GM12878 (cell line): ENCODE measurements around the gene PPP2R1B. TPM values are rescaled to one million over a fixed set of nuclear protein-coding genes. Genes with fewer than 3 reads are reported as not detected.

ENCODE experiments used
- ATAC-seq: fragments of 200-7000 bp; cut with Tn5 transposase; 3 replicates; pipeline ENCODE4 v1.9.1; 2020; ENCODE audit warnings: mild to moderate bottlenecking, moderate library complexity
- BruUV-seq: library from RNA; stranded (reverse); fragments of 400-500 nt; replicated peaks from 2 replicates; lab custom pipeline; 2021; lab: Mats Ljungman, UMichigan
- CTCF ChIA-PET: fragments of 300-600 bp; sonication (Branson Sonifier 250); formaldehyde crosslinking; extraction: SDS; loops from one replicate; lab custom pipeline; 2021; ENCODE audit warnings: inconsistent platforms; lab: Yijun Ruan, JAX
- POLR2A ChIA-PET: fragments of 350-600 bp; formaldehyde crosslinking; extraction: SDS; loops from one replicate; lab custom pipeline; 2021; ENCODE audit warnings: inconsistent platforms; lab: Charles Lee
- RAD21 ChIA-PET: fragments of 300-600 bp; sonication (Branson Sonifier 250); formaldehyde crosslinking; loops from one replicate; lab custom pipeline; 2023; ENCODE audit warnings: antibody characterized with exemption; ENCODE audit not compliant: unreplicated experiment; lab: Charles Lee
- SMC1A ChIA-PET: fragments of 300-600 bp; sonication (Branson Sonifier 250); formaldehyde crosslinking; loops from one replicate; lab custom pipeline; 2023; ENCODE audit not compliant: unreplicated experiment, uncharacterized antibody; lab: Charles Lee
- DNase-seq: peaks from one replicate; pipeline ENCODE4 v3.0.0-alpha.2; 2011; ENCODE audit warnings: low read depth, low spot score
- FAIRE-seq: peaks from 3 replicates; lab custom pipeline; 2011; peaks lifted over from hg19 to GRCh38; lab: Jason Lieb, UNC
- H2AFZ ChIP-seq: 2 replicates; pipeline ENCODE4 v1.6.0; 2011; ENCODE audit warnings: low read depth, low read length, control low read depth; ENCODE audit not compliant: control insufficient read depth
- H3K27ac ChIP-seq: 2 replicates; pipeline ENCODE4 v1.5.1; 2011; ENCODE audit warnings: control low read depth; ENCODE audit not compliant: control insufficient read depth, insufficient read depth
- H3K27me3 ChIP-seq, 2 experiments: replicated peaks in 1 of 2; 2 replicates each; pipeline versions ENCODE4 v1.6.0 to v1.6.1; 2011; ENCODE audit warnings: low read length in 1 of 2; ENCODE audit not compliant: control insufficient read depth in 2 of 2, insufficient read depth in 2 of 2
- H3K36me3 ChIP-seq, 2 experiments: 2 replicates each; pipeline ENCODE4 v1.5.1; 2011; ENCODE audit warnings: low read length in 1 of 2; ENCODE audit not compliant: control insufficient read depth in 2 of 2, insufficient read depth in 2 of 2
- H3K4me1 ChIP-seq: 2 replicates; pipeline ENCODE4 v1.6.1; 2011; ENCODE audit warnings: mild to moderate bottlenecking, low read length, moderate library complexity, mixed read lengths; ENCODE audit not compliant: control insufficient read depth, insufficient read depth
- H3K4me2 ChIP-seq: 2 replicates; pipeline ENCODE4 v1.6.0; 2011; ENCODE audit warnings: control low read depth; ENCODE audit not compliant: control insufficient read depth, insufficient read depth
- H3K4me3 ChIP-seq: fragments of 200-600 bp; sonication (generic); 2 replicates; pipeline ENCODE4 v1.5.1; 2016
- H3K79me2 ChIP-seq: 2 replicates; pipeline ENCODE4 v1.6.0; 2011; ENCODE audit warnings: low read length; ENCODE audit not compliant: control insufficient read depth, insufficient read depth
- H3K9ac ChIP-seq: 2 replicates; pipeline ENCODE4 v1.8.0; 2011; ENCODE audit warnings: low read length, control low read depth, mixed read lengths; ENCODE audit not compliant: control insufficient read depth, insufficient read depth
- H3K9me3 ChIP-seq: replicated peaks from 3 replicates; pipeline ENCODE4 v1.5.1; 2011; ENCODE audit warnings: mild to moderate bottlenecking, low read length; ENCODE audit not compliant: control insufficient read depth, insufficient read depth
- H4K20me1 ChIP-seq: 2 replicates; pipeline ENCODE4 v1.6.0; 2011; ENCODE audit not compliant: control insufficient read depth, insufficient read depth
- ATF3 ChIP-seq: IDR thresholded peaks from 2 replicates; pipeline ENCODE4 v1.6.1; 2011; ENCODE audit warnings: low read depth, mild to moderate bottlenecking, low read length, moderate library complexity, borderline replicate concordance; ENCODE audit errors: extremely low read depth
- IKZF2 ChIP-seq, 2 experiments: fragments of 450-650 bp; IDR thresholded peaks; 2 replicates each; pipeline ENCODE4 v1.6.1; 2017; ENCODE audit warnings: mild to moderate bottlenecking in 2 of 2, moderate library complexity in 2 of 2
- LARP7 ChIP-seq: fragments of 450-650 bp; IDR thresholded peaks from 2 replicates; pipeline ENCODE4 v1.6.1; 2017; ENCODE audit warnings: mild to moderate bottlenecking
- MYB ChIP-seq: fragments of 150-350 bp; IDR thresholded peaks from 2 replicates; pipeline ENCODE4 v1.6.1; 2014; ENCODE audit warnings: mild to moderate bottlenecking, low read depth, low read length, borderline replicate concordance
- POLR2AphosphoS2 ChIP-seq: IDR thresholded peaks from 2 replicates; pipeline ENCODE4 v1.6.1; 2011; ENCODE audit warnings: low read depth, mild to moderate bottlenecking, low read length, improper control_type of control experiment, moderate library complexity
- REST ChIP-seq: IDR thresholded peaks from 2 replicates; pipeline ENCODE4 v1.6.1; 2012; ENCODE audit warnings: mild to moderate bottlenecking, low read depth, low read length
- TBL1XR1 ChIP-seq: IDR thresholded peaks from 2 replicates; pipeline ENCODE4 v1.6.1; 2012; ENCODE audit warnings: low read depth, low read length, improper control_type of control experiment
- USF1 ChIP-seq: IDR thresholded peaks from 2 replicates; pipeline ENCODE4 v1.6.1; 2011; ENCODE audit warnings: borderline replicate concordance, low read depth, mild to moderate bottlenecking, moderate library complexity, mixed read lengths, low read length; ENCODE audit not compliant: insufficient read depth; ENCODE audit errors: extremely low read length
- YY1 ChIP-seq: IDR thresholded peaks from 2 replicates; pipeline ENCODE4 v1.6.1; 2011; ENCODE audit warnings: low read depth, mild to moderate bottlenecking, low read length
- ZBTB33 ChIP-seq: fragments of 450-650 bp; IDR thresholded peaks from 2 replicates; pipeline ENCODE4 v1.6.1; 2017; ENCODE audit warnings: mild to moderate bottlenecking
- ZBTB40 ChIP-seq: fragments of 450-650 bp; IDR thresholded peaks from 2 replicates; pipeline ENCODE4 v1.6.1; 2016; ENCODE audit warnings: mild to moderate bottlenecking, moderate library complexity, borderline replicate concordance
- WGBS: methylation state at CpG from one replicate; pipeline ENCODE4 v1.1.6; 2016; ENCODE audit warnings: low lambda C conversion rate; ENCODE audit not compliant: insufficient replicate concordance, insufficient coverage; ENCODE audit errors: missing lambda C conversion rate; 5-methylcytosine and 5-hydroxymethylcytosine counted together
- in situ Hi-C: fragments of 300-500 bp; cut with MboI; formaldehyde crosslinking; loops from 9 replicates; pipeline ENCODE4 v1.14.3; 2018; ENCODE audit warnings: mixed read lengths
- intact Hi-C: fragments of 100-400 bp; cut with micrococcal nuclease; formaldehyde crosslinking; loops from one replicate; pipeline ENCODE4 v1.14.2; 2022; ENCODE audit not compliant: unreplicated experiment
- polyA plus RNA-seq, 11 experiments: library from polyadenylated mRNA; depleted of rRNA in 4 of 11; unstranded in 6 of 11; stranded (reverse) in 5 of 11; fragments of >200 nt; fragmentation: Nextera tagmentation in 4 of 11; fragmentation: Illumina TruSeq in 1 of 11; extraction: Ambion mirVana in 4 of 11; extraction: Trizol in 1 of 11; gene quantifications; 1 replicate in 1 of 11; 2 replicates in 10 of 11; pipeline versions ENCODE4 v1.2.1 to v1.2.3, GENCODE V29; 2011 to 2016; ENCODE audit warnings: inconsistent platforms in 2 of 11, missing spikeins in 2 of 11, low read depth in 1 of 11
- total RNA-seq, 4 experiments: library from RNA; depleted of rRNA in 3 of 4; stranded (reverse); fragments of >200 nt in 3 of 4; fragmentation: Illumina TruSeq in 1 of 4; extraction: Trizol in 1 of 4; gene quantifications; 2 replicates each; pipeline versions ENCODE4 v1.2.1 to v1.2.3, GENCODE V29; 2013 to 2021

Gene PPP2R1B
- total and polyA plus RNA-seq, 10 of the 15 experiments (the other 5 are each of a cell fraction or from before 2014, with no cell fraction given) = 26.6 to 68.2 (median 35.7) TPM

- BruUV-seq = no TSS peak
- Histone ChIP-seq H3K4me2 (no peak overlapping the region), H3K4me3 (no peak overlapping the region), H3K36me3 (peaks cover 4 to 5% of the 10 kb centered on the region in 2 experiments; a peak in 3 of 4 replicates), H3K9ac (no peak overlapping the region), H3K27me3 (no peaks in the 10 kb centered on the region), H3K4me1 (no peaks in the 10 kb centered on the region), H3K27ac (no peak overlapping the region), H2AFZ (no peak overlapping the region), H3K79me2 (no peaks in the 10 kb centered on the region), H3K9me3 (peaks cover 6% of the 10 kb centered on the region; the same call in 1 of the 3 replicates), H4K20me1 (no peaks in the 10 kb centered on the region)
- intact Hi-C loops (no loop called here), in situ Hi-C loops (no loop called here)
- ChIA-PET CTCF (no interaction called here), POLR2A (no interaction called here), SMC1A (no interaction called here), RAD21 (interaction anchor here (1.4 kb wide), 1 partner anchor 23 kb away, joined by 3 read pairs; no protein-coding TSS in a partner anchor)
- 78% methylated on average over 2 of the region's 2 CpGs for WGBS
- FAIRE-seq (no peak), ATAC-seq (no peak), DNase-seq (no peak)
- TF ChIP-seq TBL1XR1 (no peak), LARP7 (no peak), ZBTB33 (no peak), ZBTB40 (no peak), POLR2AphosphoS2 (no peak), MYB (no peak), IKZF2 (IDR thresholded peaks at IDR 0.05) (no peak), YY1 (no peak), ATF3 (no peak), REST (no peak), USF1 (no peak)
These were observed 34.9 kb upstream of the PPP2R1B start for GRCh38 chr11:111801135-111801534.
